PC-3 (cell line): ENCODE measurements around the gene TNS3.

Experiments used
- EZH2phosphoT487 ChIP-seq: fragments of 300-600 bp; sonication (generic); IDR thresholded peaks from 2 replicates; pipeline ENCODE4 v1.6.1; 2018; ENCODE audit warnings: mild to moderate bottlenecking, antibody characterized with exemption, low read length, borderline replicate concordance
- TF ChIP-seq, protein P1 (sequence below): fragments of 300-600 bp; sonication (generic); conservative IDR thresholded peaks from 2 replicates; pipeline ENCODE4 v1.5.1; 2017; ENCODE audit warnings: antibody characterized with exemption, low read depth, mild to moderate bottlenecking, low read length

DNA sequence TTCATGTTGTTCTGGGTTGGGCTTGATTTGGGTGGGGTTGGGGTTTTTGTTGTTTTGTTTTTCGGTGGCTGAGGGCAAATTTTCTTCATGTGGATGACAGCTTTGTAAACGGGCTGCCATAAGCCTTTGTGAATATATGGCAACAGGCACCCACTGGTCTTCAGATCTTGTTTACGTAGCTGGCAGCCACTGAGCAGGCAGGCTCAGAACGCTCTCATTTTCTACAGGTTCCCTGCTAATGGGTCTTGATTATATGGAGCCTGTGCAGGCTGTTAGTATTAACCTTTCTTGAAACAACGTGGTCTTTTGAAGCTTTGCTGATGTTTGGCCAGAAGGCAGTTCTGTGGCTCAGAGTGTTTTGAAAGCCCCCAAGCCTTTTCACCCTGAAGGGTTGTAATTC lies 199.7 kb downstream of the TNS3 start:
- TF ChIP-seq, protein P1, sequence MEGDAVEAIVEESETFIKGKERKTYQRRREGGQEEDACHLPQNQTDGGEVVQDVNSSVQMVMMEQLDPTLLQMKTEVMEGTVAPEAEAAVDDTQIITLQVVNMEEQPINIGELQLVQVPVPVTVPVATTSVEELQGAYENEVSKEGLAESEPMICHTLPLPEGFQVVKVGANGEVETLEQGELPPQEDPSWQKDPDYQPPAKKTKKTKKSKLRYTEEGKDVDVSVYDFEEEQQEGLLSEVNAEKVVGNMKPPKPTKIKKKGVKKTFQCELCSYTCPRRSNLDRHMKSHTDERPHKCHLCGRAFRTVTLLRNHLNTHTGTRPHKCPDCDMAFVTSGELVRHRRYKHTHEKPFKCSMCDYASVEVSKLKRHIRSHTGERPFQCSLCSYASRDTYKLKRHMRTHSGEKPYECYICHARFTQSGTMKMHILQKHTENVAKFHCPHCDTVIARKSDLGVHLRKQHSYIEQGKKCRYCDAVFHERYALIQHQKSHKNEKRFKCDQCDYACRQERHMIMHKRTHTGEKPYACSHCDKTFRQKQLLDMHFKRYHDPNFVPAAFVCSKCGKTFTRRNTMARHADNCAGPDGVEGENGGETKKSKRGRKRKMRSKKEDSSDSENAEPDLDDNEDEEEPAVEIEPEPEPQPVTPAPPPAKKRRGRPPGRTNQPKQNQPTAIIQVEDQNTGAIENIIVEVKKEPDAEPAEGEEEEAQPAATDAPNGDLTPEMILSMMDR = no peak
- no peak for TF ChIP-seq EZH2phosphoT487
